ENCODE measurements around the gene DSC1.

DSC1 gene

DNA sequence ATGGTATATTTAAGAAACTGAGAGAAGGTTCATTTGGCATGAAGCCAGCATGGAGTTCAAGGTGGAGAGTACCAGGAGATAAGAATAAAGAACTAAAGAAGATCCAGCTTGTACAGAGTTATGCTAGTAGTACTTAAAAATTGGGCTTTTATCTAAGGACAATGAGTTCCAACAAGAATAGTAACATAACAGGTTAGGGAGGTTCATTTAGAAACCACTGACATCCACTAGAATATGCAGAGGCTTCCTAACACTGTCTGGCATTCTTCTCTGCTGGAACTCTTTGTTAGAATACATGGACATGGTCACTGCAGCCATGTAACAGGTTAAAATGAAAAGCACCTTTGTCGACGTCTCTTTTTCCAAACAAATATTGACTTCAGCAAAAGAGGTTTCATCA is 42.6 kb upstream of the DSC1 start:
- H3K4me3 ChIP-seq (ENCODE audit: low read depth, low read length): no peak overlapping the region
- TF ChIP-seq, protein P1, sequence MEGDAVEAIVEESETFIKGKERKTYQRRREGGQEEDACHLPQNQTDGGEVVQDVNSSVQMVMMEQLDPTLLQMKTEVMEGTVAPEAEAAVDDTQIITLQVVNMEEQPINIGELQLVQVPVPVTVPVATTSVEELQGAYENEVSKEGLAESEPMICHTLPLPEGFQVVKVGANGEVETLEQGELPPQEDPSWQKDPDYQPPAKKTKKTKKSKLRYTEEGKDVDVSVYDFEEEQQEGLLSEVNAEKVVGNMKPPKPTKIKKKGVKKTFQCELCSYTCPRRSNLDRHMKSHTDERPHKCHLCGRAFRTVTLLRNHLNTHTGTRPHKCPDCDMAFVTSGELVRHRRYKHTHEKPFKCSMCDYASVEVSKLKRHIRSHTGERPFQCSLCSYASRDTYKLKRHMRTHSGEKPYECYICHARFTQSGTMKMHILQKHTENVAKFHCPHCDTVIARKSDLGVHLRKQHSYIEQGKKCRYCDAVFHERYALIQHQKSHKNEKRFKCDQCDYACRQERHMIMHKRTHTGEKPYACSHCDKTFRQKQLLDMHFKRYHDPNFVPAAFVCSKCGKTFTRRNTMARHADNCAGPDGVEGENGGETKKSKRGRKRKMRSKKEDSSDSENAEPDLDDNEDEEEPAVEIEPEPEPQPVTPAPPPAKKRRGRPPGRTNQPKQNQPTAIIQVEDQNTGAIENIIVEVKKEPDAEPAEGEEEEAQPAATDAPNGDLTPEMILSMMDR (IDR thresholded peaks at IDR 0.05; ENCODE audit: borderline replicate concordance, insufficient read depth, low read depth, low read length): no peak

DNA sequence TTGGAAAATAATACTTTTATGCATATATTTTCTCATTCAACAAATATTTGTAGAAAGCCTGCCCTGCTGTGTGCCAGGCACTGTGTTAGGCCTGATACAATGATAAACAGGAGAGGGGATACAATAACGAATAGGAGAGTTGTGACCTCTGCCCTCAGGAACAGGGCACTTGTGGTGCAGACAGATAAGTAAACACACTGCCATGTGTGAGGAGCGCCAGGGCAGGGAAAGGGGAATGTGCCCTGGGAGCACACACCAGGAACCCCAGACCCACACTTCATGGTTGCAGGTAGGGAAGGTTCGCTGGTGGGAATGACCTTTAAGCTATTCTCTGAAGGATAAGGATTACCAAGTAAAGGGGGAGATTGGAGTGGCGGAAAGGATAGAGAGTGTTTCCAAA is 42.2 kb upstream of the DSC1 start:
- TF ChIP-seq, protein P1 (IDR thresholded peaks at IDR 0.05; ENCODE audit: borderline replicate concordance, insufficient read depth, low read depth, low read length): no peak
- H3K4me3 ChIP-seq (ENCODE audit: low read depth, low read length): no peak overlapping the region

- TF ChIP-seq, protein P1 (IDR thresholded peaks at IDR 0.05; ENCODE audit: borderline replicate concordance, insufficient read depth, low read depth, low read length): no peak
Measured at GRCh38 chr18:31204166-31204565, 41.5 kb upstream of the DSC1 start.

GRCh38 chr18:31203794-31204148 is 41.1 kb upstream of the DSC1 start:
- H3K4me3 ChIP-seq (ENCODE audit: low read depth, low read length): no peak overlapping the region
- TF ChIP-seq, protein P1 (IDR thresholded peaks at IDR 0.05; ENCODE audit: borderline replicate concordance, insufficient read depth, low read depth, low read length): no peak

More at GRCh38 chr18:31204166-31204565, 41.5 kb upstream of the DSC1 start:
- no peak overlapping the region for H3K4me3 ChIP-seq (ENCODE audit: low read depth, low read length)

DNA sequence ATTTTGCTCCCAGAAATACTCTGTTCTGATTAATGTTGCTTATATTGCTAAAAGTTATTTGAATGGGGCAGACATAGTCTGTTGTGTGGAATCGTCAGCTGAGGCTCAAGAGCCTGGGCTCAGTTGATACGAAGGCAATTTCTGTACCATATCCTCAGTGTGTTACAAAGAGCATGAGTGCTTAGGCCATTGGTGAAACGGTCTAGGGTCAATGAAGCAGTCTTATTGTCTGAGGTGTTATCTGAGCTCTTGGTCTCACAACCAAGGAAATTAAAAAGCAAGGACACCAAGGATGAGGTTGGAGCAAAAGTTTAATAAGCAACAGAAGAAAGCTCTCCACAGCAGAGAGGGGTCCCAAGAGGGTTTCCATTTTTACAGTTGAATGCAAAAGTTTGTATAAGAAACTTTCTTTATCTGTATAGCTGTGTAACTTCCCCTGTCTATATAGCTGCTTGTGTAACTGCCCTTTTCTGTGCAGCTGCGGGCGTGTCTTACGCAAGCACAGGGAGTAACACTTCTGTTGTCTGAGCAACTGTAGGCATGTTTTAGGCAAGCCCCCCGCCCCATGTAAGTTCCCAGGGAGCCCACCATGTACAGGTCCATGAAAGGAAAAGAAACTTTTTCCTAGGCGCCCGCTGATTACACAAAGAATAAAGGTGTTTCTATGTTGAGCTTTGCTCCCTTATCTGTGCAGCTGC is 40.6 kb upstream of the DSC1 start:
- TF ChIP-seq, protein P1 (IDR thresholded peaks at IDR 0.05; ENCODE audit: borderline replicate concordance, insufficient read depth, low read depth, low read length): no peak
- no peak overlapping the region for H3K4me3 ChIP-seq (ENCODE audit: low read depth, low read length)

- TF ChIP-seq, protein P1 (IDR thresholded peaks at IDR 0.05; ENCODE audit: borderline replicate concordance, insufficient read depth, low read depth, low read length): no peak
- no peak overlapping the region for H3K4me3 ChIP-seq (ENCODE audit: low read depth, low read length)
Measured at GRCh38 chr18:31199190-31199769, 36.6 kb upstream of the DSC1 start.

GRCh38 chr18:31197676-31198075 is 35.0 kb upstream of the DSC1 start:
- TF ChIP-seq, protein P1 (IDR thresholded peaks at IDR 0.05; ENCODE audit: borderline replicate concordance, insufficient read depth, low read depth, low read length): no peak
- H3K4me3 ChIP-seq (ENCODE audit: low read depth, low read length): no peak overlapping the region

All from GM12875 (cell line).